Gastrocnemius medialis (tissue), 4 donors: ENCODE results near the gene TEX13B.

Source experiments
- POLR2A ChIP-seq, 2 donors: fragments of 450-650 bp; IDR thresholded peaks; one replicate each; pipeline ENCODE4 v1.6.1; 2017; ENCODE audit warnings: antibody characterized with exemption in 2 of 2, mild to moderate bottlenecking in 2 of 2, moderate library complexity in 2 of 2
- TF ChIP-seq, protein P1 (sequence below), 5 experiments: fragments of 450-650 bp in 3 of 5; fragments of 200-600 bp in 2 of 5; sonication (generic) in 2 of 5; IDR thresholded peaks in 4 of 5; conservative IDR thresholded peaks in 1 of 5; 1 replicate in 4 of 5; 2 replicates in 1 of 5; pipeline ENCODE4 v1.5.1; 2016 to 2019; ENCODE audit warnings: antibody characterized with exemption in 5 of 5, mild to moderate bottlenecking in 3 of 5, moderate library complexity in 3 of 5

DNA sequence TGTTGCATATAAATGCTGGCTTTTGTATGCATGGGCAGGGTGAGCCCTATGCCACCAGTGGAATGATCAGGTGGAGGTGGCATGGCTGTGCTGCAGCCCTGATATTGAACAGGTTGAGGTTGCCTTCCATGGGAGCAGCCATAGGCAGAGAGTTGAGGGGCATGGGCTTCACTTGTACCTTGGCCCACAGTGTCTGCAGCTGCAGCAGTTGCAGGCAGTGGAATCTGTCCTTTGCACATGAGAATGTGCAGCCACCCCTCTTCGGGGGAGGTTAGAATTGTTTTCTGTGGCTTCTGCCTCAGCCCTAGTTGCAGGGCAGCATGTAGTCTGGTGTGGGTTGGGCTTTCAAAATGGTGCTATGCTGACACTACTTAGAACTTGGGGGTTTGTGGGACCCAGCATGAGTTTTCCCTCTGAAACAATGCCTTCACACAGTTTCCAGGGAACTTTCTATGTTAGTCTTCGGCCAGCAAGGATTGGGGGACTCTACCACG, 37.3 kb upstream of the TEX13B start:
- TF ChIP-seq, protein P1, sequence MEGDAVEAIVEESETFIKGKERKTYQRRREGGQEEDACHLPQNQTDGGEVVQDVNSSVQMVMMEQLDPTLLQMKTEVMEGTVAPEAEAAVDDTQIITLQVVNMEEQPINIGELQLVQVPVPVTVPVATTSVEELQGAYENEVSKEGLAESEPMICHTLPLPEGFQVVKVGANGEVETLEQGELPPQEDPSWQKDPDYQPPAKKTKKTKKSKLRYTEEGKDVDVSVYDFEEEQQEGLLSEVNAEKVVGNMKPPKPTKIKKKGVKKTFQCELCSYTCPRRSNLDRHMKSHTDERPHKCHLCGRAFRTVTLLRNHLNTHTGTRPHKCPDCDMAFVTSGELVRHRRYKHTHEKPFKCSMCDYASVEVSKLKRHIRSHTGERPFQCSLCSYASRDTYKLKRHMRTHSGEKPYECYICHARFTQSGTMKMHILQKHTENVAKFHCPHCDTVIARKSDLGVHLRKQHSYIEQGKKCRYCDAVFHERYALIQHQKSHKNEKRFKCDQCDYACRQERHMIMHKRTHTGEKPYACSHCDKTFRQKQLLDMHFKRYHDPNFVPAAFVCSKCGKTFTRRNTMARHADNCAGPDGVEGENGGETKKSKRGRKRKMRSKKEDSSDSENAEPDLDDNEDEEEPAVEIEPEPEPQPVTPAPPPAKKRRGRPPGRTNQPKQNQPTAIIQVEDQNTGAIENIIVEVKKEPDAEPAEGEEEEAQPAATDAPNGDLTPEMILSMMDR (IDR thresholded peaks at IDR 0.05 in 4 of 5, conservative IDR thresholded peaks at IDR 0.05 in 1 of 5): no peak
- no peak for TF ChIP-seq POLR2A (IDR thresholded peaks at IDR 0.05)
